ENCODE results near the gene TEX29. TPM values are rescaled to one million over a fixed set of nuclear protein-coding genes. Genes with fewer than 3 reads are reported as not detected.

TEX29 gene
- total RNA-seq, 6 donors from 2014 or later: 0.37 to 1.2 (median 0.63) TPM; not detected in 3

Other genes starting within 250 kb of the TEX29 start
- 100 to 1,000 TPM in 2 of 6 donors, 10 to 100 TPM in 4; 50.3 to 130 (median 67.4) TPM for gene ARHGEF7, start 205.3 kb upstream of the TEX29 start, total RNA-seq

Data from upper lobe of left lung (tissue), 6 donors.